ENCODE results near the gene RAB3D.

Gene RAB3D

GRCh38 chr19:11295180-11295579 lies 44.3 kb downstream of the RAB3D start:
- no peak for DNase-seq

GRCh38 chr19:11293433-11294389 lies 45.7 kb downstream of the RAB3D start:
- peak; percentile 91 for DNase-seq

GRCh38 chr19:11291991-11292390 lies 47.5 kb downstream of the RAB3D start:
- no peak for DNase-seq

- DNase-seq, result no peak
These were observed 48.0 kb downstream of the RAB3D start for GRCh38 chr19:11291415-11291814.

- no peak for DNase-seq
These were observed 49.2 kb downstream of the RAB3D start for GRCh38 chr19:11290256-11290655.

GRCh38 chr19:11288349-11288748 lies 51.1 kb downstream of the RAB3D start:
- no peak for DNase-seq

GRCh38 chr19:11286312-11286974 lies 53.0 kb downstream of the RAB3D start:
- DNase-seq, result no peak

- DNase-seq, result no peak
These were observed 54.9 kb downstream of the RAB3D start for GRCh38 chr19:11284515-11284914.

- no peak for DNase-seq
These were observed 58.0 kb downstream of the RAB3D start for GRCh38 chr19:11281356-11282049.

GRCh38 chr19:11279505-11280236 lies 59.8 kb downstream of the RAB3D start:
- DNase-seq, result peak; percentile 86

GRCh38 chr19:11278670-11279069 lies 60.8 kb downstream of the RAB3D start:
- no peak for DNase-seq

GRCh38 chr19:11274533-11275086 lies 64.8 kb downstream of the RAB3D start:
- DNase-seq, result no peak

- no peak for DNase-seq
These were observed 65.5 kb downstream of the RAB3D start for GRCh38 chr19:11273989-11274388.

GRCh38 chr19:11273296-11273695 lies 66.2 kb downstream of the RAB3D start:
- no peak for DNase-seq
